ENCODE data around the gene STN1.

- TF ChIP-seq POLR2A (IDR thresholded peaks at IDR 0.05) (no peak), CTCF (IDR thresholded peaks at IDR 0.05) (no peak)
Observed at GRCh38 chr10:103872137-103872931, 45.6 kb downstream of the STN1 start.

All from testis (tissue), 2 donors.